B cell (primary cell): ENCODE data around the gene GPR3.

Experiments
- EZH2 ChIP-seq: IDR thresholded peaks from 2 replicates; pipeline ENCODE4 v1.6.1; 2012; ENCODE audit warnings: borderline replicate concordance, low read depth, mild to moderate bottlenecking, moderate library complexity, low read length; ENCODE audit not compliant: insufficient read depth, poor library complexity, severe bottlenecking
- TF ChIP-seq, protein P1 (sequence below): fragments of 200-600 bp; IDR thresholded peaks from one replicate; pipeline ENCODE4 v1.8.0; 2022; ENCODE audit warnings: antibody characterized with exemption, mild to moderate bottlenecking

GRCh38 chr1:27342778-27343638 is 49.4 kb upstream of the GPR3 start:
- TF ChIP-seq, protein P1, sequence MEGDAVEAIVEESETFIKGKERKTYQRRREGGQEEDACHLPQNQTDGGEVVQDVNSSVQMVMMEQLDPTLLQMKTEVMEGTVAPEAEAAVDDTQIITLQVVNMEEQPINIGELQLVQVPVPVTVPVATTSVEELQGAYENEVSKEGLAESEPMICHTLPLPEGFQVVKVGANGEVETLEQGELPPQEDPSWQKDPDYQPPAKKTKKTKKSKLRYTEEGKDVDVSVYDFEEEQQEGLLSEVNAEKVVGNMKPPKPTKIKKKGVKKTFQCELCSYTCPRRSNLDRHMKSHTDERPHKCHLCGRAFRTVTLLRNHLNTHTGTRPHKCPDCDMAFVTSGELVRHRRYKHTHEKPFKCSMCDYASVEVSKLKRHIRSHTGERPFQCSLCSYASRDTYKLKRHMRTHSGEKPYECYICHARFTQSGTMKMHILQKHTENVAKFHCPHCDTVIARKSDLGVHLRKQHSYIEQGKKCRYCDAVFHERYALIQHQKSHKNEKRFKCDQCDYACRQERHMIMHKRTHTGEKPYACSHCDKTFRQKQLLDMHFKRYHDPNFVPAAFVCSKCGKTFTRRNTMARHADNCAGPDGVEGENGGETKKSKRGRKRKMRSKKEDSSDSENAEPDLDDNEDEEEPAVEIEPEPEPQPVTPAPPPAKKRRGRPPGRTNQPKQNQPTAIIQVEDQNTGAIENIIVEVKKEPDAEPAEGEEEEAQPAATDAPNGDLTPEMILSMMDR: no peak
- TF ChIP-seq EZH2: no peak
